ENCODE results near the gene ILDR2. TPM values are rescaled to one million over a fixed set of nuclear protein-coding genes. Genes with fewer than 3 reads are reported as not detected.

The ILDR2 gene
- total and polyA plus RNA-seq, 9 of the 15 experiments (the other 6 are each of a cell fraction or from before 2014, with no cell fraction given) = 0.03 to 0.31 (median 0.18) TPM; not detected in 2

DNA sequence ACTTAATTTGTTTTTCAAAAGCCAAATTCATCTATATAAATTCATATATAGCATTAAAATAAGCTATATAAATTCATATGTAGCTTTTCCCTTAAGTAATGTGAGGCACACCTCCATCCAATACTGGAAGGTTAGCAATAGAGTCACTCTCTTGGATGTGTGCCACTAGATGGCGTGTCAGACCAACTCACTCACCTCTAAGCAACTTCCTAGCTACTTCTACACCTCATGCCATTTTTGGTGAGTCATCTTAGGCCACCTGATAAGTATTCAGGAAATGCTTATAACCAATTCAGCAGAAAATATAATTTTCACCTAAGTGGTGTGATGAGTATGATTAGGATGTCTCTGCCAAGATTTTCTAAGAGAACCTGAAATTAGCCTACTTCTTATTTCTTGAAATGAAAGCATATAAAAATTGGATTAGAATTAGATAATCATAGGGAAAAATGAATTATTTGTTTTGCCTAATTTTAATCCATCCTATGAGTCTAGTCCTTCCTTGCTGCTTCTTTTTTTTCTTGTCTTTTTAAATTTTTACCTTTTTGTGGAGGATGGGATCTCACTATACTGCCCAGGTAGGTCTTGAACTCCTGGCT, 64.8 kb downstream of the ILDR2 start:
- no peaks in the 10 kb centered on the region; the same call in 1 of the 2 replicates for H3K9me3 ChIP-seq (replicated peaks; ENCODE audit: control insufficient read depth, insufficient read depth, low read depth, low read length)
- no peaks in the 10 kb centered on the region for H4K20me1 ChIP-seq (replicated peaks; ENCODE audit: control insufficient read depth, insufficient read depth, low read length)
- WGBS (ENCODE audit: insufficient coverage, low coverage, missing lambda C conversion rate) = 0% methylated on average over 1 of the region's 1 CpG
- H3K27ac ChIP-seq (ENCODE audit: extremely low read depth, low read depth, low read length) = no peak overlapping the region
- H3K4me2 ChIP-seq (ENCODE audit: insufficient read depth, low read length) = no peak overlapping the region
- H3K36me3 ChIP-seq (ENCODE audit: control insufficient read depth, insufficient read depth, low read length) = no peaks in the 10 kb centered on the region
- peak; percentile 95 for FAIRE-seq
- H3K27me3 ChIP-seq (ENCODE audit: control insufficient read depth in 2 of 2, insufficient read depth in 2 of 2, low read length in 2 of 2) = no peaks in the 10 kb centered on the region
- intact Hi-C loops (cut with micrococcal nuclease) (no loop called here), in situ Hi-C loops (cut with MboI) (no loop called here)
- DNase-seq (ENCODE audit: extremely low read depth in 1 of 4, low spot score in 3 of 4) = peak; percentile 86 to 94 (median 91)
- H3K79me2 ChIP-seq (ENCODE audit: control insufficient read depth, insufficient read depth, low read length) = no peaks in the 10 kb centered on the region
- POLR2A ChIA-PET = interaction anchor here (0.6 to 2.4 kb wide), 5 partner anchors 12 to 316 kb away, joined by 3 to 11 read pairs (median 4); no protein-coding TSS in a partner anchor
- 0 out of 5 replicates have a peak, but pooled peaks cover 0 to 2% of the 10 kb centered on the region in 2 experiments for H3K4me1 ChIP-seq (replicated peaks in 1 of 2; ENCODE audit: control insufficient read depth in 2 of 2, insufficient read depth in 2 of 2, low read length in 2 of 2)
- H3K4me3 ChIP-seq = no peak overlapping the region
- H2AFZ ChIP-seq (ENCODE audit: low read depth, low read length) = peak overlapping the region; percentile 50; the same call in 1 of the 2 replicates
- CTCF ChIA-PET (ENCODE audit: low intra/inter-chr PET ratio) = interaction anchor here (0.7 to 2.7 kb wide), 2 partner anchors 148 to 214 kb away, joined by 3 to 32 read pairs; no protein-coding TSS in a partner anchor
- no peak overlapping the region for H3K9ac ChIP-seq (ENCODE audit: insufficient read depth in 1 of 2, low read depth in 2 of 2, low read length in 2 of 2)
- ATAC-seq = peak; percentile 100
- H3K9me1 ChIP-seq (ENCODE audit: control insufficient read depth, insufficient read depth, low read length) = no peaks in the 10 kb centered on the region
- no TSS peak for BruUV-seq (replicated peaks)
- TF ChIP-seq TRIM24 (IDR thresholded peaks at IDR 0.05) (peak in 1 of 2 experiments; percentile 43; a peak in 1 of 4 replicates), MAFK (IDR thresholded peaks at IDR 0.05; ENCODE audit: low read length) (peak; percentile 93), NFXL1 (CRISPR knock-in tag; IDR thresholded peaks at IDR 0.05) (no peak), TBL1XR1 (IDR thresholded peaks at IDR 0.05; ENCODE audit: low read length in 2 of 2) (0 out of 4 replicates have a peak, but pooled peaks of 1 of the 2 experiments have one; percentile 59), RCOR1 (IDR thresholded peaks at IDR 0.05; ENCODE audit: borderline replicate concordance in 1 of 2, low read depth in 2 of 2, low read length in 2 of 2) (peak in 1 of 2 experiments; percentile 86; a peak in 2 of 4 replicates), SOX6 (IDR thresholded peaks at IDR 0.05) (0 out of 2 replicates have a peak, but pooled peaks have one; percentile 30), CBX3 (IDR thresholded peaks at IDR 0.05; ENCODE audit: borderline replicate concordance in 1 of 2, low read length in 2 of 2) (peak in 1 of 2 experiments; percentile 86; a peak in 1 of 3 replicates), MAFF (IDR thresholded peaks at IDR 0.05; ENCODE audit: low read length) (peak; percentile 95)
- TF ChIP-seq, protein P1, sequence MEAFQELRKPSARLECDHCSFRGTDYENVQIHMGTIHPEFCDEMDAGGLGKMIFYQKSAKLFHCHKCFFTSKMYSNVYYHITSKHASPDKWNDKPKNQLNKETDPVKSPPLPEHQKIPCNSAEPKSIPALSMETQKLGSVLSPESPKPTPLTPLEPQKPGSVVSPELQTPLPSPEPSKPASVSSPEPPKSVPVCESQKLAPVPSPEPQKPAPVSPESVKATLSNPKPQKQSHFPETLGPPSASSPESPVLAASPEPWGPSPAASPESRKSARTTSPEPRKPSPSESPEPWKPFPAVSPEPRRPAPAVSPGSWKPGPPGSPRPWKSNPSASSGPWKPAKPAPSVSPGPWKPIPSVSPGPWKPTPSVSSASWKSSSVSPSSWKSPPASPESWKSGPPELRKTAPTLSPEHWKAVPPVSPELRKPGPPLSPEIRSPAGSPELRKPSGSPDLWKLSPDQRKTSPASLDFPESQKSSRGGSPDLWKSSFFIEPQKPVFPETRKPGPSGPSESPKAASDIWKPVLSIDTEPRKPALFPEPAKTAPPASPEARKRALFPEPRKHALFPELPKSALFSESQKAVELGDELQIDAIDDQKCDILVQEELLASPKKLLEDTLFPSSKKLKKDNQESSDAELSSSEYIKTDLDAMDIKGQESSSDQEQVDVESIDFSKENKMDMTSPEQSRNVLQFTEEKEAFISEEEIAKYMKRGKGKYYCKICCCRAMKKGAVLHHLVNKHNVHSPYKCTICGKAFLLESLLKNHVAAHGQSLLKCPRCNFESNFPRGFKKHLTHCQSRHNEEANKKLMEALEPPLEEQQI (IDR thresholded peaks at IDR 0.05) = peak; percentile 83
- TF ChIP-seq, protein P2, sequence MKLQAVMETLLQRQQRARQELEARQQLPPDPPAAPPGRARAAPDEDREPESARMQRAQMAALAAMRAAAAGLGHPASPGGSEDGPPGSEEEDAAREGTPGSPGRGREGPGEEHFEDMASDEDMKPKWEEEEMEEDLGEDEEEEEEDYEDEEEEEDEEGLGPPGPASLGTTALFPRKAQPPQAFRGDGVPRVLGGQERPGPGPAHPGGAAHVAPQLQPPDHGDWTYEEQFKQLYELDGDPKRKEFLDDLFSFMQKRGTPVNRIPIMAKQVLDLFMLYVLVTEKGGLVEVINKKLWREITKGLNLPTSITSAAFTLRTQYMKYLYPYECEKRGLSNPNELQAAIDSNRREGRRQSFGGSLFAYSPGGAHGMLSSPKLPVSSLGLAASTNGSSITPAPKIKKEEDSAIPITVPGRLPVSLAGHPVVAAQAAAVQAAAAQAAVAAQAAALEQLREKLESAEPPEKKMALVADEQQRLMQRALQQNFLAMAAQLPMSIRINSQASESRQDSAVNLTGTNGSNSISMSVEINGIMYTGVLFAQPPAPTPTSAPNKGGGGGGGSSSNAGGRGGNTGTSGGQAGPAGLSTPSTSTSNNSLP (IDR thresholded peaks at IDR 0.05; ENCODE audit: borderline replicate concordance, low read depth, low read length) = peak; percentile 79; the same call in 1 of the 2 replicates
- TF ChIP-seq, protein P3, sequence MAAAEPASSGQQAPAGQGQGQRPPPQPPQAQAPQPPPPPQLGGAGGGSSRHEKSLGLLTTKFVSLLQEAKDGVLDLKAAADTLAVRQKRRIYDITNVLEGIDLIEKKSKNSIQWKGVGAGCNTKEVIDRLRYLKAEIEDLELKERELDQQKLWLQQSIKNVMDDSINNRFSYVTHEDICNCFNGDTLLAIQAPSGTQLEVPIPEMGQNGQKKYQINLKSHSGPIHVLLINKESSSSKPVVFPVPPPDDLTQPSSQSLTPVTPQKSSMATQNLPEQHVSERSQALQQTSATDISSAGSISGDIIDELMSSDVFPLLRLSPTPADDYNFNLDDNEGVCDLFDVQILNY (CRISPR knock-in tag; IDR thresholded peaks at IDR 0.05) = no peak
- TF ChIP-seq, protein P4, sequence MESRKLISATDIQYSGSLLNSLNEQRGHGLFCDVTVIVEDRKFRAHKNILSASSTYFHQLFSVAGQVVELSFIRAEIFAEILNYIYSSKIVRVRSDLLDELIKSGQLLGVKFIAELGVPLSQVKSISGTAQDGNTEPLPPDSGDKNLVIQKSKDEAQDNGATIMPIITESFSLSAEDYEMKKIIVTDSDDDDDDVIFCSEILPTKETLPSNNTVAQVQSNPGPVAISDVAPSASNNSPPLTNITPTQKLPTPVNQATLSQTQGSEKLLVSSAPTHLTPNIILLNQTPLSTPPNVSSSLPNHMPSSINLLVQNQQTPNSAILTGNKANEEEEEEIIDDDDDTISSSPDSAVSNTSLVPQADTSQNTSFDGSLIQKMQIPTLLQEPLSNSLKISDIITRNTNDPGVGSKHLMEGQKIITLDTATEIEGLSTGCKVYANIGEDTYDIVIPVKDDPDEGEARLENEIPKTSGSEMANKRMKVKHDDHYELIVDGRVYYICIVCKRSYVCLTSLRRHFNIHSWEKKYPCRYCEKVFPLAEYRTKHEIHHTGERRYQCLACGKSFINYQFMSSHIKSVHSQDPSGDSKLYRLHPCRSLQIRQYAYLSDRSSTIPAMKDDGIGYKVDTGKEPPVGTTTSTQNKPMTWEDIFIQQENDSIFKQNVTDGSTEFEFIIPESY (CRISPR knock-in tag; IDR thresholded peaks at IDR 0.05) = no peak

Measured in K562 (cell line).